H9 (cell line): Measurements from ENCODE around the gene HMCN1. TPM values are rescaled to one million over a fixed set of nuclear protein-coding genes. Genes with fewer than 3 reads are reported as not detected.

Experiments
- DNase-seq: peaks from one replicate; pipeline ENCODE4 v3.0.0-alpha.2; 2017
- H2AFZ ChIP-seq: one replicate; pipeline ENCODE4 v1.6.1; 2013; ENCODE audit warnings: mild to moderate bottlenecking, low read length, control low read depth, moderate library complexity
- H2AK5ac ChIP-seq: 2 replicates; pipeline ENCODE4 v1.6.1; 2013; ENCODE audit warnings: low read length, control low read depth, mixed read lengths; ENCODE audit not compliant: insufficient read length
- H2BK120ac ChIP-seq: one replicate; pipeline ENCODE4 v1.6.1; 2013; ENCODE audit warnings: low read depth, mild to moderate bottlenecking, low read length, control low read depth, inconsistent platforms; ENCODE audit not compliant: poor library complexity, severe bottlenecking
- H2BK12ac ChIP-seq: 2 replicates; pipeline ENCODE4 v1.6.1; 2013; ENCODE audit warnings: low read length, control low read depth, mixed read lengths, low read depth; ENCODE audit not compliant: insufficient read length
- H2BK15ac ChIP-seq: 2 replicates; pipeline ENCODE4 v1.6.1; 2013; ENCODE audit warnings: low read depth, low read length, control low read depth
- H2BK20ac ChIP-seq: one replicate; pipeline ENCODE4 v1.6.1; 2013; ENCODE audit warnings: low read depth, mild to moderate bottlenecking, low read length, control low read depth, inconsistent platforms; ENCODE audit not compliant: poor library complexity, severe bottlenecking
- H2BK5ac ChIP-seq: 2 replicates; pipeline ENCODE4 v1.6.1; 2013; ENCODE audit warnings: low read length, control low read depth, mixed read lengths; ENCODE audit not compliant: insufficient read length
- H3K14ac ChIP-seq: 2 replicates; pipeline ENCODE4 v1.6.1; 2013; ENCODE audit warnings: low read length, control low read depth; ENCODE audit not compliant: insufficient read depth
- H3K18ac ChIP-seq: 2 replicates; pipeline ENCODE4 v1.6.1; 2013; ENCODE audit warnings: low read depth, mild to moderate bottlenecking, mixed read lengths, low read length, control low read depth; ENCODE audit not compliant: insufficient read length
- H3K23ac ChIP-seq: 2 replicates; pipeline ENCODE4 v1.6.1; 2013; ENCODE audit warnings: low read length, control low read depth, mixed read lengths, low read depth; ENCODE audit not compliant: insufficient read length
- H3K23me2 ChIP-seq: 2 replicates; pipeline ENCODE4 v1.6.1; 2013; ENCODE audit warnings: low read depth, mild to moderate bottlenecking, mixed read lengths, low read length, control low read depth; ENCODE audit not compliant: insufficient read length, poor library complexity, severe bottlenecking
- H3K27ac ChIP-seq: 2 replicates; pipeline ENCODE4 v1.5.1; 2013; ENCODE audit warnings: low read length, control low read depth, mixed read lengths, low read depth; ENCODE audit not compliant: insufficient read length
- H3K27me3 ChIP-seq: 2 replicates; pipeline ENCODE4 v1.6.1; 2013; ENCODE audit warnings: low read length, control low read depth, inconsistent platforms; ENCODE audit not compliant: insufficient read depth
- H3K4ac ChIP-seq: 2 replicates; pipeline ENCODE4 v1.6.1; 2013; ENCODE audit warnings: low read depth, mild to moderate bottlenecking, control low read depth, inconsistent platforms, low read length, moderate library complexity
- H3K4me1 ChIP-seq: 2 replicates; pipeline ENCODE4 v1.6.1; 2013; ENCODE audit warnings: low read length, control low read depth, inconsistent platforms; ENCODE audit not compliant: insufficient read depth
- H3K4me2 ChIP-seq: 2 replicates; pipeline ENCODE4 v1.6.1; 2013; ENCODE audit warnings: low read length, control low read depth, mixed read lengths; ENCODE audit not compliant: insufficient read length, insufficient read depth
- H3K56ac ChIP-seq: 2 replicates; pipeline ENCODE4 v1.6.1; 2013; ENCODE audit warnings: low read depth, mild to moderate bottlenecking, mixed read lengths, low read length, control low read depth; ENCODE audit not compliant: insufficient read length
- H3K79me1 ChIP-seq: 2 replicates; pipeline ENCODE4 v1.6.1; 2013; ENCODE audit warnings: low read depth, mild to moderate bottlenecking, moderate library complexity, low read length, control low read depth, inconsistent platforms; ENCODE audit not compliant: insufficient read depth, poor library complexity, severe bottlenecking
- H3K79me2 ChIP-seq: 2 replicates; pipeline ENCODE4 v1.6.1; 2013; ENCODE audit warnings: low read length, control low read depth, inconsistent platforms; ENCODE audit not compliant: insufficient read depth
- H3K9ac ChIP-seq: 2 replicates; pipeline ENCODE4 v1.6.1; 2013; ENCODE audit warnings: low read length, control low read depth, mixed read lengths; ENCODE audit not compliant: insufficient read length; ENCODE audit errors: extremely low read depth
- H3K9me3 ChIP-seq: one replicate; pipeline ENCODE4 v1.6.1; 2013; ENCODE audit warnings: low read depth, low read length, inconsistent platforms; ENCODE audit not compliant: control insufficient read depth
- H3T11ph ChIP-seq: one replicate; pipeline ENCODE4 v1.6.1; 2013; ENCODE audit warnings: mild to moderate bottlenecking, low read length, control low read depth, inconsistent platforms
- H4K20me1 ChIP-seq: one replicate; pipeline ENCODE4 v1.6.1; 2013; ENCODE audit not compliant: control insufficient read depth, insufficient read length, insufficient read depth
- H4K5ac ChIP-seq: 2 replicates; pipeline ENCODE4 v1.6.1; 2013; ENCODE audit warnings: low read depth, mild to moderate bottlenecking, mixed read lengths, low read length, control low read depth; ENCODE audit not compliant: insufficient read length
- H4K8ac ChIP-seq: replicated peaks from 2 replicates; pipeline ENCODE4 v1.6.1; 2013; ENCODE audit warnings: low read length, control low read depth, mixed read lengths, low read depth; ENCODE audit not compliant: insufficient read length
- H4K91ac ChIP-seq: 2 replicates; pipeline ENCODE4 v1.6.1; 2013; ENCODE audit warnings: low read depth, mild to moderate bottlenecking, moderate library complexity, mixed read lengths, low read length, control low read depth; ENCODE audit not compliant: insufficient read length
- H3K27ac Mint-ChIP-seq, 3 experiments: 2 replicates in 2 of 3; 3 replicates in 1 of 3; pipeline ENCODE4 v1.8.0; 2020 to 2021; ENCODE audit warnings: mixed read lengths in 3 of 3, mild to moderate bottlenecking in 1 of 3, moderate library complexity in 1 of 3
- H3K27me3 Mint-ChIP-seq: 2 replicates; pipeline ENCODE4 v1.8.0; 2021; ENCODE audit warnings: low read depth, mild to moderate bottlenecking, moderate library complexity, mixed read lengths
- H3K36me3 Mint-ChIP-seq, 3 experiments: 2 replicates in 2 of 3; 3 replicates in 1 of 3; pipeline ENCODE4 v1.8.0; 2020 to 2021; ENCODE audit warnings: low read depth in 3 of 3, mixed read lengths in 3 of 3; ENCODE audit not compliant: insufficient read depth in 1 of 3
- H3K4me1 Mint-ChIP-seq, 2 experiments: 2 replicates each; pipeline ENCODE4 v1.8.0; 2020; ENCODE audit warnings: mixed read lengths in 2 of 2
- H3K4me3 Mint-ChIP-seq, 2 experiments: 2 replicates in 1 of 2; 3 replicates in 1 of 2; pipeline ENCODE4 v1.8.0; 2020 to 2021; ENCODE audit warnings: mild to moderate bottlenecking in 2 of 2, mixed read lengths in 2 of 2, moderate library complexity in 1 of 2
- H3K9me3 Mint-ChIP-seq, 2 experiments: 2 replicates in 1 of 2; 3 replicates in 1 of 2; pipeline ENCODE4 v1.8.0; 2020; ENCODE audit warnings: mild to moderate bottlenecking in 2 of 2, mixed read lengths in 2 of 2, moderate library complexity in 1 of 2
- CTCF ChIP-seq: fragments of 200-600 bp; sonication (generic); conservative IDR thresholded peaks from 3 replicates; pipeline ENCODE4 v1.8.0; 2021; ENCODE audit warnings: antibody characterized with exemption, mild to moderate bottlenecking
- WGBS: extraction: QIAGEN DNeasy Blood & Tissue Kit; methylation state at CpG from one replicate; pipeline ENCODE4 v1.1.7; 2013; ENCODE audit warnings: missing lambda C conversion rate, low lambda C conversion rate, mixed read lengths; ENCODE audit not compliant: insufficient read length; ENCODE audit errors: extremely low coverage; 5-methylcytosine and 5-hydroxymethylcytosine counted together
- total RNA-seq: library from RNA; stranded (reverse); gene quantifications from 2 replicates; pipeline ENCODE4 v1.2.1, GENCODE V29; 2021

Gene HMCN1
- total RNA-seq, 1 experiment from 2014 or later = 3.3 TPM

- Histone ChIP-seq H4K5ac (no peak overlapping the region), H2BK5ac (no peak overlapping the region), H2BK120ac (no peak overlapping the region), H3K4me2 (no peak overlapping the region), H3K27ac (no peak overlapping the region), H4K8ac (no peak overlapping the region), H3K4ac (no peak overlapping the region), H2AK5ac (no peak overlapping the region), H3T11ph (no peak overlapping the region), H3K9ac (no peak overlapping the region), H2BK12ac (no peak overlapping the region), H3K9me3 (no peaks in the 10 kb centered on the region), H3K23me2 (peaks cover 3% of the 10 kb centered on the region), H3K14ac (no peak overlapping the region), H3K56ac (no peak overlapping the region), H4K20me1 (no peaks in the 10 kb centered on the region), H3K27me3 (no peaks in the 10 kb centered on the region), H3K23ac (no peak overlapping the region), H2AFZ (no peak overlapping the region), H2BK20ac (no peak overlapping the region), H3K4me1 (no peaks in the 10 kb centered on the region), H3K18ac (no peak overlapping the region), H4K91ac (no peak overlapping the region), H3K79me2 (no peaks in the 10 kb centered on the region), H2BK15ac (no peak overlapping the region), H3K79me1 (no peaks in the 10 kb centered on the region)
- WGBS = no CpG with 5 or more reads among the region's 6 CpGs
- DNase-seq = no peak
- Mint-ChIP-seq H3K27me3 (peaks cover 7% of the 10 kb centered on the region), H3K4me3 (no peak overlapping the region), H3K9me3 (no peaks in the 10 kb centered on the region), H3K36me3 (no peaks in the 10 kb centered on the region), H3K27ac (no peak overlapping the region), H3K4me1 (peaks cover 0 to 3% of the 10 kb centered on the region in 2 experiments; a peak in 2 of 4 replicates)
- TF ChIP-seq CTCF = no peak
These were observed 40.5 kb upstream of the HMCN1 start for GRCh38 chr1:185693654-185694053.
